Loucy (cell line): ENCODE data around the gene MIPEP.

Source experiments
- H2AFZ ChIP-seq: fragments of 200-600 bp; sonication (generic); 2 replicates; pipeline ENCODE4 v1.6.0; 2016; ENCODE audit warnings: antibody characterized with exemption, mild to moderate bottlenecking, low read length, moderate library complexity
- H3F3A ChIP-seq: fragments of 200-600 bp; 2 replicates; pipeline ENCODE4 v1.6.0; 2016; ENCODE audit warnings: antibody characterized with exemption, low read depth, mild to moderate bottlenecking
- H3K27me3 ChIP-seq: fragments of 200-600 bp; sonication (generic); 2 replicates; pipeline ENCODE4 v1.6.1; 2014; ENCODE audit warnings: low read length, mild to moderate bottlenecking; ENCODE audit not compliant: insufficient read depth, poor library complexity, severe bottlenecking
- H3K36me3 ChIP-seq: fragments of 200-600 bp; sonication (generic); 2 replicates; pipeline ENCODE4 v1.6.1; 2016; ENCODE audit warnings: low read length; ENCODE audit not compliant: insufficient read depth
- H3K4me1 ChIP-seq: fragments of 200-600 bp; sonication (generic); 2 replicates; pipeline ENCODE4 v1.5.1; 2014; ENCODE audit warnings: low read length, mild to moderate bottlenecking; ENCODE audit not compliant: insufficient read depth, poor library complexity, severe bottlenecking
- H3K4me2 ChIP-seq: fragments of 200-600 bp; sonication (generic); 2 replicates; pipeline ENCODE4 v1.6.0; 2014; ENCODE audit warnings: antibody characterized with exemption, low read length, low read depth, mild to moderate bottlenecking; ENCODE audit not compliant: poor library complexity, severe bottlenecking
- H3K4me3 ChIP-seq: fragments of 200-600 bp; sonication (generic); 2 replicates; pipeline ENCODE4 v1.5.1; 2014; ENCODE audit warnings: low read length, mild to moderate bottlenecking, mixed read lengths; ENCODE audit not compliant: poor library complexity, severe bottlenecking
- H3K79me2 ChIP-seq: fragments of 200-600 bp; sonication (generic); 2 replicates; pipeline ENCODE4 v1.6.1; 2014; ENCODE audit warnings: low read length; ENCODE audit not compliant: insufficient read depth
- H3K9ac ChIP-seq: fragments of 200-600 bp; sonication (generic); 2 replicates; pipeline ENCODE4 v1.6.0; 2014; ENCODE audit warnings: mild to moderate bottlenecking, low read depth, low read length, moderate library complexity; ENCODE audit not compliant: poor library complexity, severe bottlenecking
- H3K9me2 ChIP-seq: fragments of 200-600 bp; sonication (generic); replicated peaks from 2 replicates; pipeline ENCODE4 v1.6.1; 2016; ENCODE audit warnings: low read depth, low read length, mixed read lengths
- H3K9me3 ChIP-seq: fragments of 200-600 bp; sonication (generic); 2 replicates; pipeline ENCODE4 v1.6.1; 2014; ENCODE audit warnings: mild to moderate bottlenecking, antibody characterized with exemption, low read length, low read depth; ENCODE audit not compliant: insufficient read depth
- H4K20me1 ChIP-seq: fragments of 200-600 bp; sonication (generic); 2 replicates; pipeline ENCODE4 v1.6.0; 2014; ENCODE audit warnings: antibody characterized with exemption, low read length, mild to moderate bottlenecking; ENCODE audit not compliant: insufficient read depth, poor library complexity, severe bottlenecking
- EZH2phosphoT487 ChIP-seq: fragments of 200-600 bp; IDR thresholded peaks from 2 replicates; pipeline ENCODE4 v1.6.1; 2018; ENCODE audit warnings: antibody characterized with exemption, mild to moderate bottlenecking, moderate library complexity, borderline replicate concordance
- TF ChIP-seq, protein P1 (sequence below): fragments of 200-600 bp; sonication (generic); conservative IDR thresholded peaks from 2 replicates; pipeline ENCODE4 v1.5.1; 2014; ENCODE audit warnings: mild to moderate bottlenecking, antibody characterized with exemption, low read length

The MIPEP gene

GRCh38 chr13:23788459-23788858 is 100.7 kb downstream of the MIPEP start:
- no peaks in the 10 kb centered on the region for H4K20me1 ChIP-seq
- no peaks in the 10 kb centered on the region for H3K79me2 ChIP-seq
- H3F3A ChIP-seq = no peaks in the 10 kb centered on the region
- no peaks in the 10 kb centered on the region for H3K27me3 ChIP-seq
- no peaks in the 10 kb centered on the region for H3K4me1 ChIP-seq
- TF ChIP-seq, protein P1, sequence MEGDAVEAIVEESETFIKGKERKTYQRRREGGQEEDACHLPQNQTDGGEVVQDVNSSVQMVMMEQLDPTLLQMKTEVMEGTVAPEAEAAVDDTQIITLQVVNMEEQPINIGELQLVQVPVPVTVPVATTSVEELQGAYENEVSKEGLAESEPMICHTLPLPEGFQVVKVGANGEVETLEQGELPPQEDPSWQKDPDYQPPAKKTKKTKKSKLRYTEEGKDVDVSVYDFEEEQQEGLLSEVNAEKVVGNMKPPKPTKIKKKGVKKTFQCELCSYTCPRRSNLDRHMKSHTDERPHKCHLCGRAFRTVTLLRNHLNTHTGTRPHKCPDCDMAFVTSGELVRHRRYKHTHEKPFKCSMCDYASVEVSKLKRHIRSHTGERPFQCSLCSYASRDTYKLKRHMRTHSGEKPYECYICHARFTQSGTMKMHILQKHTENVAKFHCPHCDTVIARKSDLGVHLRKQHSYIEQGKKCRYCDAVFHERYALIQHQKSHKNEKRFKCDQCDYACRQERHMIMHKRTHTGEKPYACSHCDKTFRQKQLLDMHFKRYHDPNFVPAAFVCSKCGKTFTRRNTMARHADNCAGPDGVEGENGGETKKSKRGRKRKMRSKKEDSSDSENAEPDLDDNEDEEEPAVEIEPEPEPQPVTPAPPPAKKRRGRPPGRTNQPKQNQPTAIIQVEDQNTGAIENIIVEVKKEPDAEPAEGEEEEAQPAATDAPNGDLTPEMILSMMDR = no peak
- TF ChIP-seq EZH2phosphoT487 = no peak
- no peaks in the 10 kb centered on the region for H3K9me2 ChIP-seq
- no peaks in the 10 kb centered on the region for H3K36me3 ChIP-seq
- H3K9me3 ChIP-seq = no peaks in the 10 kb centered on the region
- H3K9ac ChIP-seq = no peak overlapping the region
- no peak overlapping the region for H3K4me2 ChIP-seq
- no peak overlapping the region for H3K4me3 ChIP-seq
- no peak overlapping the region for H2AFZ ChIP-seq

DNA sequence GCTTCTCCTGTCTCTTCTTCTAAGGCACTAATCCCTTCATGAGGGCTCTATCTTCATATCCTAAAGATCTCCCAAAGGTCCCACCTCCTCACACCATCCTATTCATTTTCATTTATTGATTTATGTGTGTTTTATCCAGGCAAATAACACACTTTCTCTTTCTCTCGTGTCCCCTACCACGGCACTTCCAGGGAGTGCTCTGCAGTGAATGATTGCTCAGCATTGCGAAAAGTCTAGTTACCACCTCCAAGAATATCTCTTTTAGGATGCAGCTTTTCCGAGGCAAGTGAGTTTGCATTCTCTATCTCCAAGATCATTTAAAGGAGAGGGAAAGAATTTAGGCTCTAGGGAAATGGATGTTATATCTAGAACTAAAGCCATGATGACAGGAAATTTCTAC is 101.7 kb downstream of the MIPEP start:
- no peaks in the 10 kb centered on the region for H3K9me2 ChIP-seq
- no peaks in the 10 kb centered on the region for H3K27me3 ChIP-seq
- no peaks in the 10 kb centered on the region for H3K9me3 ChIP-seq
- TF ChIP-seq, protein P1 = no peak
- no peak for TF ChIP-seq EZH2phosphoT487
- H3K9ac ChIP-seq = no peak overlapping the region
- no peak overlapping the region for H3K4me2 ChIP-seq
- H3F3A ChIP-seq = no peaks in the 10 kb centered on the region
- H3K79me2 ChIP-seq = no peaks in the 10 kb centered on the region
- H3K36me3 ChIP-seq = no peaks in the 10 kb centered on the region
- H3K4me1 ChIP-seq = no peaks in the 10 kb centered on the region
- no peak overlapping the region for H3K4me3 ChIP-seq
- no peak overlapping the region for H2AFZ ChIP-seq
- no peaks in the 10 kb centered on the region for H4K20me1 ChIP-seq

GRCh38 chr13:23786607-23787006 is 102.6 kb downstream of the MIPEP start:
- H4K20me1 ChIP-seq = no peaks in the 10 kb centered on the region
- H3K9me2 ChIP-seq = no peaks in the 10 kb centered on the region
- no peaks in the 10 kb centered on the region for H3K27me3 ChIP-seq
- no peak overlapping the region for H3K4me3 ChIP-seq
- H3K9ac ChIP-seq = no peak overlapping the region
- H3K36me3 ChIP-seq = no peaks in the 10 kb centered on the region
- no peak for TF ChIP-seq EZH2phosphoT487
- no peak overlapping the region for H3K4me2 ChIP-seq
- no peaks in the 10 kb centered on the region for H3K4me1 ChIP-seq
- H3F3A ChIP-seq = no peaks in the 10 kb centered on the region
- H3K79me2 ChIP-seq = no peaks in the 10 kb centered on the region
- no peak overlapping the region for H2AFZ ChIP-seq
- no peaks in the 10 kb centered on the region for H3K9me3 ChIP-seq

- Histone ChIP-seq H3K79me2 (no peaks in the 10 kb centered on the region), H3K9me3 (no peaks in the 10 kb centered on the region), H2AFZ (no peak overlapping the region), H3K4me3 (no peak overlapping the region), H3F3A (no peaks in the 10 kb centered on the region), H3K9ac (no peak overlapping the region), H3K36me3 (no peaks in the 10 kb centered on the region), H3K4me1 (no peaks in the 10 kb centered on the region), H3K9me2 (no peaks in the 10 kb centered on the region), H3K4me2 (no peak overlapping the region), H3K27me3 (no peaks in the 10 kb centered on the region), H4K20me1 (no peaks in the 10 kb centered on the region)
- TF ChIP-seq EZH2phosphoT487 = no peak
- TF ChIP-seq, protein P1 = no peak
Observed at GRCh38 chr13:23778879-23779278, 110.3 kb downstream of the MIPEP start.
